ENCODE measurements around the gene ARHGAP28. TPM values are rescaled to one million over a fixed set of nuclear protein-coding genes. Genes with fewer than 3 reads are reported as not detected.

The ARHGAP28 gene
- total RNA-seq, 2 experiments from 2014 or later: not detected

DNA sequence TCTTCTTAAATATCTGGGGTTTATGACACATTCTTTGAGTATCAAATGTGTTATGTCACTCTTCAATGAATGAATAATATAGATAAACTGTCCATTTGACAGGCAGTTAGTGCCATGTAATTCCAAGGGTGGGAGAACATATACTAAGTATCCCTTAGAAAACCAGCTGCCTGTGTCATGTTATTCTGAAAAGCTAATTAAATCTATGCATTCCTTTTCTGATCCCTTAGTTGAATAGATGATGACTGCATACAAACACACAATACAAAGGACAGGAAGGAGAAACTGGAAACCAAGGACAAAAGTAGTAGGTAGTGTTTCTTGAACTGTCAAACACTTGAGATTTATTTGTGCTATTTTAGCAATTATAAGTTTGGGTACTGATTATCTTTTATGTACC is 8.3 kb downstream of the ARHGAP28 start:
- H3K4me1 Mint-ChIP-seq: no peaks in the 10 kb centered on the region
- H3K27me3 Mint-ChIP-seq: peaks cover 2% of the 10 kb centered on the region
- H3K36me3 Mint-ChIP-seq (ENCODE audit: low read depth): no peaks in the 10 kb centered on the region
- H3K27ac Mint-ChIP-seq: no peak overlapping the region
- CTCF ChIA-PET: no interaction called here
- DNase-seq (no peak), ATAC-seq (no peak)
- POLR2A ChIA-PET: no interaction called here
- intact Hi-C loops (cut with DNase I, micrococcal nuclease): no loop called here
- H3K4me3 Mint-ChIP-seq: no peak overlapping the region
- peaks cover 2% of the 10 kb centered on the region for H3K9me3 Mint-ChIP-seq (ENCODE audit: low read depth)

DNA sequence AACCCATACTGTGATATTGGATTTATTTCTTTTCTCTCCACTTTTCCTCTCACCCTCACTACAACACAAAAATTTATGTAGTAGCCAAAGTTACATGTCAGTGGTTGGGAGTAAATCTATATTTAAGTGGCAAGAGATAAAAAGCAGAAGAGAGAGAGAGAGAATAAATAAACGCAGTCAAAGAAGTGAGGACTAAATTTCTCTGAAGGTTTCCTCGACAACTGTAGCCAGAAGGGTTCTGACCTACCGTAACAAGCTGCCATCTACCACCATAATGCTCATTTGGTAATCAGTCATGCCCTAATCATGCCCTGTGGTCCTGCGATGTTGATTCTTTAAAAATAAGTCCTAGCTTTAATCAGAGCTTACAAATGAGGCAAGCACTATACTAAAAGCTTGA is 9.1 kb downstream of the ARHGAP28 start:
- POLR2A ChIA-PET: no interaction called here
- ATAC-seq (no peak), DNase-seq (no peak)
- H3K4me3 Mint-ChIP-seq: no peak overlapping the region
- H3K9me3 Mint-ChIP-seq (ENCODE audit: low read depth): peaks cover 2% of the 10 kb centered on the region
- H3K27me3 Mint-ChIP-seq: peaks cover 2% of the 10 kb centered on the region
- no peaks in the 10 kb centered on the region for H3K36me3 Mint-ChIP-seq (ENCODE audit: low read depth)
- intact Hi-C loops (cut with DNase I, micrococcal nuclease): no loop called here
- no peaks in the 10 kb centered on the region for H3K4me1 Mint-ChIP-seq
- H3K27ac Mint-ChIP-seq: no peak overlapping the region
- CTCF ChIA-PET: no interaction called here

DNA sequence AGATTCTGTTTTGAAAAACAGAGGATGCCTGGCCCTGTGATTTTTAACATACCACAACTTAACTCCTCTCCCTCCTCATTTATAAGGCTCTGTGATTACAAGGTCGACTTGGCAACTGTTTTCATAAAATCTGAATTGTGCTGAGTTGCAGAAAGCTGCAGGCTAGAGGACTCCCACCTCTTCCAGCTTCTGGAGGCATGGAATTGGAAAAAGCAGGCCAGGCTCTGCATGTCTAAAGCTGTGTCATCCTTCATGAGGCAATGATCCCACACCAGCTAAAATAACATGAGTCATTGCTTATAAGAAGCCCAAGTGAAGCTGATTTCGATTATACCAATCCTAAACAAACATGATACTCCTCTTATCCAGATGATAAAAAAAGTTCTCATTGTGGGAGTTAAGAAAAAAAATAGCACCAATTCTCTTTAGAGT is 11.7 kb downstream of the ARHGAP28 start:
- Mint-ChIP-seq H3K27ac (no peak overlapping the region), H3K36me3 (ENCODE audit: low read depth) (no peaks in the 10 kb centered on the region), H3K4me1 (no peaks in the 10 kb centered on the region), H3K9me3 (ENCODE audit: low read depth) (no peaks in the 10 kb centered on the region), H3K4me3 (no peak overlapping the region), H3K27me3 (peaks cover 2% of the 10 kb centered on the region)
- ChIA-PET POLR2A (interaction anchor here (0.6 kb wide), 1 partner anchor 870 kb away, joined by 3 read pairs; no protein-coding TSS in a partner anchor), CTCF (interaction anchor here (1.3 kb wide), 1 partner anchor 14 kb away, joined by 3 read pairs; no protein-coding TSS in a partner anchor)
- ATAC-seq: no peak
- intact Hi-C loops (cut with DNase I, micrococcal nuclease): loop anchor here in 1 of 2 experiments (10.0 kb wide), 1 partner anchor 74 kb away; no protein-coding TSS in a partner anchor
- DNase-seq: no peak

DNA sequence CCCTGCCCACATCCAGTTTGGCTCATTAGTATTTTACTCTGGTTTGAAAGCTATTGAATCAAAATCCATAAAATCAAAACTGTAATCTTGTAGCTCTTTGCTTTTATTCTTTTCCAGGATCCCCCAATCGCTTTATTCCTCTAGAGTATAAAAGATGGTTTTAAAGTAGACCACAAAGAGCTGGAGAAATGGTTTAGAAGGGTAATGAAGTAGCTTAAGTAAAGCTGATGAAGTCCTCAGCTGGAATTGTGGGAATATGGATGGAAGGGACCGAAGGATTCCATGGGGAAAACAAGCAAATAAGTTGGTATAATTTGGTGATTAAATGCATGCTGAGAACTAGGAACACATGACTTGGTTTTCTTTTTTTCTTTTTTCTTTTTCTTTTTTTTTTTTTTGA is 12.3 kb downstream of the ARHGAP28 start:
- Mint-ChIP-seq H3K4me3 (no peak overlapping the region), H3K27ac (no peak overlapping the region), H3K27me3 (peaks cover 2% of the 10 kb centered on the region), H3K9me3 (ENCODE audit: low read depth) (no peaks in the 10 kb centered on the region), H3K4me1 (no peaks in the 10 kb centered on the region), H3K36me3 (ENCODE audit: low read depth) (no peaks in the 10 kb centered on the region)
- DNase-seq (no peak), ATAC-seq (no peak)
- ChIA-PET POLR2A (no interaction called here), CTCF (interaction anchor here (1.3 kb wide), 1 partner anchor 13 kb away, joined by 3 read pairs; no protein-coding TSS in a partner anchor)
- intact Hi-C loops (cut with DNase I, micrococcal nuclease): loop anchor here in 1 of 2 experiments (10.0 kb wide), 1 partner anchor 73 kb away; no protein-coding TSS in a partner anchor

DNA sequence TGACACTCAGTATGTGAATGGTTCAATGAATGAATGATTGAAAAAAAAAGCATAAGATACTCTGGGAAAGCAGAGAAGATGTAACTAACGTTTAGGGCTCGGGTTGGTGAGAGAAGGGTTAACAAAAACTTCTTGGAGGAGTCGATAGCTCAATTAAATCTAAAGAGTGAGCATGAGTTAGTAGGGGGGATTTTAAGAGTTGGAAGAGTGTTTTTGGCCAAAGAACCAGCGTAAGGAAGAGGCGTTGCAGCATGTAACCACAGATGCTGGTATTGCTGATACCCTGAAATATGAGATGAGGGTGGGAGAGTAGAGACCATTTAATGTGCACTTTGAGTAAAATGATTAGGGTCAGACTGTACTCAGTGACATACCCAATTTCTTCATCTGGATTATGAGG is 14.5 kb downstream of the ARHGAP28 start:
- CTCF ChIA-PET: interaction anchor here (1.1 kb wide), 1 partner anchor 10 kb away, joined by 3 read pairs; no protein-coding TSS in a partner anchor
- no peaks in the 10 kb centered on the region for H3K4me1 Mint-ChIP-seq
- POLR2A ChIA-PET: interaction anchor here (0.7 kb wide), 1 partner anchor 1029 kb away, joined by 4 read pairs; no protein-coding TSS in a partner anchor
- ATAC-seq: no peak
- no peak for DNase-seq
- no peak overlapping the region for H3K27ac Mint-ChIP-seq
- no peak overlapping the region for H3K4me3 Mint-ChIP-seq
- peaks cover 3% of the 10 kb centered on the region for H3K9me3 Mint-ChIP-seq (ENCODE audit: low read depth)
- no peaks in the 10 kb centered on the region for H3K36me3 Mint-ChIP-seq (ENCODE audit: low read depth)
- peaks cover 4% of the 10 kb centered on the region for H3K27me3 Mint-ChIP-seq
- intact Hi-C loops (cut with DNase I, micrococcal nuclease): loop anchor here in 1 of 2 experiments (10.0 kb wide), 1 partner anchor 71 kb away; no protein-coding TSS in a partner anchor

DNA sequence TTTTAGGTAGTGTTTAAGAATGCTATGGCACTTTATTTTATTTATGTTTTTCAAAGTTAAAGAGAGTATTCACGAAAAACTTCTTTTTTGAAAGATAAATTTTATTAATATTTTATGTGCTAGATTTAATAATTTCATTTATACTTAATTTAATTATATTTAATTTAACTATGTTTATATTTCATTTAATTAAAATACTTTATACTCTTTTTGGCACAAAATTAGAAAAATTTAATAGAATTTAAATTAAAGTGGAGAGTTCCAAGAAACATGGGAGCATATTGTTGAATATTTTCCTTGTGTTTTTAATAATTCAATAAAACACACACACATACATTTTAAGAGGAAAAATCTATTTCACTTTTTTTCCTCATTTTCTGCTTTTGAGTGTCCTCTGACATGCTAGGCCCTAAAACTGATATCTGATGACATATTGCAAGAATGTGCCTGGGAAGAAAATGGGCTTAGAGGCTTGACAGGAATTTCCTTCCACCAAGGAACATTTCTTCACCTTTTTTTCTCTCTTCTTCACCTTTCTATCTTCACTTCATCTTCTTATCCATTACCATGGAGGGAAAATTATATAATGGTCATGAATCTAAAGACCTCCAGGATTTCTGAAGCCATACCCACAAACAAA is 15.4 kb downstream of the ARHGAP28 start:
- Mint-ChIP-seq H3K4me3 (no peak overlapping the region), H3K36me3 (ENCODE audit: low read depth) (no peaks in the 10 kb centered on the region), H3K9me3 (ENCODE audit: low read depth) (peaks cover 3% of the 10 kb centered on the region), H3K4me1 (no peaks in the 10 kb centered on the region), H3K27ac (no peak overlapping the region), H3K27me3 (peaks cover 4% of the 10 kb centered on the region)
- ChIA-PET CTCF (no interaction called here), POLR2A (no interaction called here)
- ATAC-seq (no peak), DNase-seq (no peak)
- intact Hi-C loops (cut with DNase I, micrococcal nuclease): loop anchor here in 1 of 2 experiments (10.0 kb wide), 1 partner anchor 70 kb away; no protein-coding TSS in a partner anchor

DNA sequence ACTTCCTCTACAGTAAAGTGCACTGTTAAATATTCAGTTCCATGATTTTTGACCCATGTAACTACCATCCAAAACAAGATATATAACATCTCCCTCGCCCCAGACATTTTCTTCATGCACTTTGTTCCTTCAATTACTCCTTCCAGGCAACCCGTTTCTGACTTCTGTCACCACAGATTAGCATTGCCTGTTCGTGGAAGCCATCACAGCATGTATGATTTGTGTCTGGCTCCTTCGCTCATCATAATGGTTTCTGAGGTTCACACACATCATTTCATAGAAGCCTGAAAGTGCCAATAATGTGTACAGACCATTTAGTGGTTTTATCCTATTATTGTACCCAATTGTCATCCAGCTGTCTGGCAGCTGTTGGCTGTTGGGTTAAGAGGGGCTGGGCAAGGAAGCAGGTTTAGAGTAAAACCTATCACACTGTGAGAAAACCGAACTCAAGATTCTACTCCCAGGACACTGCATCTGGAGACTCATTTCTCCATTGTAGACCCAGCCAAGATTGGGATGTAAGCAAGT is 16.1 kb downstream of the ARHGAP28 start:
- DNase-seq (no peak), ATAC-seq (no peak)
- no peak overlapping the region for H3K4me3 Mint-ChIP-seq
- no peaks in the 10 kb centered on the region for H3K36me3 Mint-ChIP-seq (ENCODE audit: low read depth)
- H3K27ac Mint-ChIP-seq: no peak overlapping the region
- peaks cover 4% of the 10 kb centered on the region for H3K27me3 Mint-ChIP-seq
- H3K9me3 Mint-ChIP-seq (ENCODE audit: low read depth): peaks cover 3% of the 10 kb centered on the region
- CTCF ChIA-PET: no interaction called here
- POLR2A ChIA-PET: no interaction called here
- no peaks in the 10 kb centered on the region for H3K4me1 Mint-ChIP-seq
- intact Hi-C loops (cut with DNase I, micrococcal nuclease): loop anchor here in 1 of 2 experiments (10.0 kb wide), 1 partner anchor 69 kb away; no protein-coding TSS in a partner anchor

DNA sequence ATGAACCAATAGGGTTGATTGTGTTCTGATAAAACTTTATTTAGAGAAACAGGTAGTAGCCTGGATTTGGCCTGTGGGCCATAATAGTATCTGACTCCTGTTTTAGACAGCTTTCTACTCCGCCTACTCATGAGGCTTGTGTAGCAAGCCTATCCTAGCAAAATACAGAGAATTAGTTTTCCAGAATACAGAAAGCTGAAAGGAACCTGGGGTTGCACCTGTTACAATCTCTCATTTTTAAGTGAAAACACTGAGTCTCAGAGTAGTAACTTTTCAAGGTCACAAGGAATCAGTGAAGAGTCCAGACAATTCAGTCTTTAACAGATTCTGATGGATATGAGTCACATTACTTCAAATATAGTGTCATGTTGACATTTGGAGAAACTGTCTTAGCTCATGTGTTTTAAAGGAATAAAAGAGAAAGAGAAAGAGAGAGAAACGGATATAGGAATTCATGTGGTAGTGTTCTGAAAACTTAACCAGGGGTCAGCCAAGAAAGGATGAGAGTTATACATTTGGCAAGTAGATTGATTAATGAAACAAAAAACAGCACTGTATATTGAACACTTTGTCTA is 17.0 kb downstream of the ARHGAP28 start:
- Mint-ChIP-seq H3K9me3 (ENCODE audit: low read depth) (peaks cover 3% of the 10 kb centered on the region), H3K4me3 (no peak overlapping the region), H3K36me3 (ENCODE audit: low read depth) (no peaks in the 10 kb centered on the region), H3K4me1 (no peaks in the 10 kb centered on the region), H3K27ac (no peak overlapping the region), H3K27me3 (peaks cover 4% of the 10 kb centered on the region)
- CTCF ChIA-PET: no interaction called here
- no peak for ATAC-seq
- DNase-seq: no peak
- POLR2A ChIA-PET: no interaction called here
- intact Hi-C loops (cut with DNase I, micrococcal nuclease): loop anchor here in 1 of 2 experiments (10.0 kb wide), 1 partner anchor 68 kb away; no protein-coding TSS in a partner anchor

DNA sequence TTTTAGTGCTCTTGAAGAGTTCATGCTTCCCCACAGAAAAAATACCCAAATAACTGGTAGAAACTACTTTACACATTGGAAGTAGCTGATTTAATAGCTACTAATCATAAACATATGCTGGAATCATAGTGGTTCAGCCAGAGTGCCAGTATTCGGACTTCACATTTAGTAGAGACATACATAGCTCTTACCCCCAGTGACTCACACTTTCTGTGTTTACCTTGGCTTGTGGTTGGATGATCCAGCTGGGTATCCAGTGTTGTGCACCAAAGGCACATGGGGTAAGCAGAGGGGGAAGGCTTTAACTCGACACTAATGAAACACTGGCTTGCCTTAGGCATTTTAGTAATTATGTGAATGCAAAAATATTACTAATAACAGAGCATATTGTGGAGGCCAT is 18.1 kb downstream of the ARHGAP28 start:
- POLR2A ChIA-PET: no interaction called here
- no peak for DNase-seq
- H3K27me3 Mint-ChIP-seq: peaks cover 2% of the 10 kb centered on the region
- H3K36me3 Mint-ChIP-seq (ENCODE audit: low read depth): no peaks in the 10 kb centered on the region
- H3K27ac Mint-ChIP-seq: no peak overlapping the region
- no peak for ATAC-seq
- intact Hi-C loops (cut with DNase I, micrococcal nuclease): loop anchor here in 1 of 2 experiments (10.0 kb wide), 1 partner anchor 67 kb away; no protein-coding TSS in a partner anchor
- H3K4me3 Mint-ChIP-seq: no peak overlapping the region
- H3K4me1 Mint-ChIP-seq: no peaks in the 10 kb centered on the region
- H3K9me3 Mint-ChIP-seq (ENCODE audit: low read depth): peaks cover 3% of the 10 kb centered on the region
- CTCF ChIA-PET: no interaction called here

DNA sequence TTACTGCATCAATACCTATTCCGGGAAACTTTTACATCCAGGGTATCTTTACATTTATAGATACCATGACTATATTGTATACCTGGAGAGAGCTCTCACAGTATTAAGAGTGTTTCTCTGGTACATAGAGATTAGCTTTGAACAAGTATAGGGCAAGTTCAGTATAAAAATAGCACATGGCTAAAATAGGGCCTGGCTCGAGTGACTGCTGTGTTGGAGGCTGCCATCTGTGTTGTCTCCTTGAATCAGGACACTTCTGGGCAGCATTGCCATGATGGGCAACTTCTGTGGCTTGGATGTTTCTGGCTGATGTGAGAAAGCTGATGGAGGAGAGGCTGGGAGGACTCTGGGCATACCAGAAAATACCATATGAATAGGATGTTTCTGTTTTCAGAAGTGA is 18.7 kb downstream of the ARHGAP28 start:
- Mint-ChIP-seq H3K4me3 (no peak overlapping the region), H3K9me3 (ENCODE audit: low read depth) (peaks cover 3% of the 10 kb centered on the region), H3K4me1 (no peaks in the 10 kb centered on the region), H3K27me3 (peaks cover 4% of the 10 kb centered on the region), H3K36me3 (ENCODE audit: low read depth) (no peaks in the 10 kb centered on the region), H3K27ac (no peak overlapping the region)
- ChIA-PET POLR2A (no interaction called here), CTCF (no interaction called here)
- ATAC-seq: no peak
- intact Hi-C loops (cut with DNase I, micrococcal nuclease): loop anchor here in 1 of 2 experiments (10.0 kb wide), 1 partner anchor 67 kb away; no protein-coding TSS in a partner anchor
- no peak for DNase-seq

DNA sequence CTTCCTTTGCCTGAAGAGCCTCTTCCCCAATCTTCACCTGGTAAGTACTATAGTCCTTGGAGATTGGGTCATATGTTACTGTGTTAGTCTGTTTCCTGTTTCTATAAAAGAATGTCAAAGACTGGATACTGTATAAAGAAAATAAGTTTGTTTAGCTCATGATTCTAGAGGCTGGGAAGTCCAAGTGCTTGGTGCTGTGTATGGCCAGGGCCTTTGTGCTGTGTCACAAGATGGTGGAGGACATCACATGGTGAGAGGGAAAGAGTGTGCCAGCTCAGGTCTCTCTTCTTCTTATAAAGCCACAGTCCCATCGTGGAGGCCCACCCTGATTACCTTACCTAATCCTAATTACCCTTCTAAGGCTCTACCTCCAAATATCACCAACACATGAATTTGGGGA is 20.9 kb downstream of the ARHGAP28 start:
- no peak overlapping the region for H3K4me3 Mint-ChIP-seq
- ATAC-seq (no peak), DNase-seq (no peak)
- peaks cover 3% of the 10 kb centered on the region for H3K9me3 Mint-ChIP-seq (ENCODE audit: low read depth)
- no peaks in the 10 kb centered on the region for H3K36me3 Mint-ChIP-seq (ENCODE audit: low read depth)
- H3K27me3 Mint-ChIP-seq: peaks cover 6% of the 10 kb centered on the region
- H3K27ac Mint-ChIP-seq: no peak overlapping the region
- POLR2A ChIA-PET: no interaction called here
- intact Hi-C loops (cut with DNase I, micrococcal nuclease): no loop called here
- H3K4me1 Mint-ChIP-seq: no peaks in the 10 kb centered on the region
- CTCF ChIA-PET: no interaction called here

DNA sequence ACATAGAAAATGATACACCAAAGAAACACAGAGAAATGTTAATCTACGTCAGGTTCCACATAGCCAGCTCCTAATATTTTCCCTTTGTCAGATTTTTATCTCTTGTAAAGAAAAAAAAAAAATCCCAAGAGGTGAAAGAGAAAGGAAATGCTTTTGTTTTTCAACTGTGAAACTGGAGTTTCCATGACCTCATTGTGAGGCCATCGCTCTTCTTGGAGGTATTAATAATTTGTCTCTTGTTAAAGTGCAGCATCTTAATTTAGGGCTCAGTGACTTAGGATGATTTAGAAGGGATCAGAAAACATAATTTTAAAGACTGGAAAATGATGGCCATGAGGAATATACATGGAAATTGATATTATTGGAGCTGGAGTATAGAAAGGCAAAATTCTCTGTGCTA is 21.7 kb downstream of the ARHGAP28 start:
- no peak for ATAC-seq

More for the DNA sequence above, 21.7 kb downstream of the ARHGAP28 start:
- no peak for DNase-seq
- H3K27me3 Mint-ChIP-seq: peaks cover 6% of the 10 kb centered on the region
- no peak overlapping the region for H3K27ac Mint-ChIP-seq
- H3K4me1 Mint-ChIP-seq: no peaks in the 10 kb centered on the region
- H3K4me3 Mint-ChIP-seq: no peak overlapping the region
- ChIA-PET POLR2A (no interaction called here), CTCF (no interaction called here)
- intact Hi-C loops (cut with DNase I, micrococcal nuclease): no loop called here
- peaks cover 3% of the 10 kb centered on the region for H3K9me3 Mint-ChIP-seq (ENCODE audit: low read depth)
- H3K36me3 Mint-ChIP-seq (ENCODE audit: low read depth): no peaks in the 10 kb centered on the region
